ENCODE results near the gene CENPVL1.
"Not testable (repeated sequence)": the region's sequence is repeated elsewhere in the genome, so short reads cannot be mapped to it uniquely, and the experiment has no call there.

The CENPVL1 gene

GRCh38 chrX:51710277-51711164 is at the start of gene CENPVL1:
Gene CENPVL1 (plus strand): TSS chrX:51710512. CDS start chrX:51710512, 0 bp downstream.
- not testable (repeated sequence) for DNase-seq

- no peak for DNase-seq
Measured at GRCh38 chrX:51665981-51666380, 44.3 kb upstream of the CENPVL1 start.

GRCh38 chrX:51679689-51680433 is 30.5 kb upstream of the CENPVL1 start:
- not testable (repeated sequence) for DNase-seq

- not testable (repeated sequence) for DNase-seq
Measured at GRCh38 chrX:51681808-51682719, 28.2 kb upstream of the CENPVL1 start.

GRCh38 chrX:51682720-51683062 is 27.6 kb upstream of the CENPVL1 start, which contains the start of gene CENPVL2:
Gene CENPVL2 (minus strand): TSS chrX:51682831. CDS start chrX:51682831, 0 bp downstream.
- DNase-seq = not testable (repeated sequence)

GRCh38 chrX:51694254-51694653 is 16.1 kb upstream of the CENPVL1 start:
- DNase-seq = no peak

- DNase-seq = no peak
Measured at GRCh38 chrX:51697397-51697796, 12.9 kb upstream of the CENPVL1 start.

- not testable (repeated sequence) for DNase-seq
Measured at GRCh38 chrX:51712943-51713647, 2.8 kb downstream of the CENPVL1 start.

- no peak for DNase-seq
Measured at GRCh38 chrX:51728202-51728601, 17.9 kb downstream of the CENPVL1 start.

GRCh38 chrX:51737091-51737490 is 26.8 kb downstream of the CENPVL1 start:
- DNase-seq = no peak

- no peak for DNase-seq
Measured at GRCh38 chrX:51742586-51742985, 32.3 kb downstream of the CENPVL1 start.

- DNase-seq = no peak
Measured at GRCh38 chrX:51743179-51743957, 33.1 kb downstream of the CENPVL1 start, which contains the start of gene GSPT2. Gene GSPT2 (plus strand): TSS chrX:51743442. CDS start chrX:51743627, 185 bp downstream.

- DNase-seq = no peak
Measured at GRCh38 chrX:51747671-51748070, 37.4 kb downstream of the CENPVL1 start.

GRCh38 chrX:51759055-51759839 is 48.9 kb downstream of the CENPVL1 start:
- DNase-seq = no peak

- no peak for DNase-seq
Measured at GRCh38 chrX:51760657-51761056, 50.3 kb downstream of the CENPVL1 start.

Data from NCI-H1694 (cell line).